Uterus (tissue), 4 donors: ENCODE results near the gene KLF8. TPM values are rescaled to one million over a fixed set of nuclear protein-coding genes. Genes with fewer than 3 reads are reported as not detected.
A peak's percentile ranks its signal among the peaks of the same experiment; 100 is the strongest.
"Not testable (repeated sequence)": the region's sequence is repeated elsewhere in the genome, so short reads cannot be mapped to it uniquely, and the experiment has no call there.

Experiments used
- DNase-seq, 2 donors: peaks; one replicate each; pipeline ENCODE4 v3.0.0-alpha.2; 2019 to 2020
- H3K27ac ChIP-seq, 2 donors: fragments of 200-600 bp; sonication (generic); 1 replicate in 1 of 2; 2 replicates in 1 of 2; pipeline ENCODE4 v1.5.1; 2016 to 2018
- H3K27me3 ChIP-seq, 2 donors: fragments of 200-600 bp; sonication (generic); one replicate each; pipeline ENCODE4 v1.5.1; 2018 to 2019; ENCODE audit warnings: control low read depth in 1 of 2
- H3K36me3 ChIP-seq, 2 donors: fragments of 200-600 bp; sonication (generic); one replicate each; pipeline ENCODE4 v1.5.1; 2019; ENCODE audit warnings: control low read depth in 1 of 2
- H3K4me1 ChIP-seq, 2 donors: fragments of 200-600 bp; sonication (generic); one replicate each; pipeline ENCODE4 v1.5.1; 2018 to 2019; ENCODE audit warnings: control low read depth in 1 of 2
- H3K4me3 ChIP-seq, 2 donors: fragments of 200-600 bp; sonication (generic); 1 replicate in 1 of 2; 2 replicates in 1 of 2; pipeline ENCODE4 v1.5.1; 2018 to 2019; ENCODE audit warnings: mild to moderate bottlenecking in 1 of 2
- H3K9me3 ChIP-seq, 2 donors: fragments of 200-600 bp; sonication (generic); one replicate each; pipeline ENCODE4 v1.5.1; 2019; ENCODE audit warnings: control low read depth in 1 of 2
- CTCF ChIP-seq, 4 experiments: fragments of 200-600 bp in 2 of 4; fragments of 450-650 bp in 2 of 4; sonication (generic) in 2 of 4; IDR thresholded peaks; one replicate each; pipeline ENCODE4 v1.5.1; 2016 to 2019; ENCODE audit warnings: antibody characterized with exemption in 4 of 4, mild to moderate bottlenecking in 2 of 4, moderate library complexity in 1 of 4
- POLR2A ChIP-seq, 2 donors: fragments of 450-650 bp; IDR thresholded peaks; one replicate each; pipeline ENCODE4 v1.6.1; 2016; ENCODE audit warnings: antibody characterized with exemption in 2 of 2, mild to moderate bottlenecking in 1 of 2, moderate library complexity in 1 of 2
- intact Hi-C: fragments of 100-400 bp; cut with DNase I; formaldehyde crosslinking; loops from one replicate; pipeline ENCODE4 v1.15.1; 2023; ENCODE audit warnings: low total_unique reads
- total RNA-seq, 4 donors: library from RNA; depleted of rRNA in 3 of 4; stranded (reverse); fragments of >200 nt in 3 of 4; gene quantifications; one replicate each; pipeline versions ENCODE4 v1.1.0 to v1.2.4, GENCODE V29; 2014 to 2023
- donor health status: DM: yes; HTN: yes; CAD: no.

KLF8 gene
- 10 to 100 TPM; 11.5 to 44.7 (median 27.6) TPM for total RNA-seq

DNA sequence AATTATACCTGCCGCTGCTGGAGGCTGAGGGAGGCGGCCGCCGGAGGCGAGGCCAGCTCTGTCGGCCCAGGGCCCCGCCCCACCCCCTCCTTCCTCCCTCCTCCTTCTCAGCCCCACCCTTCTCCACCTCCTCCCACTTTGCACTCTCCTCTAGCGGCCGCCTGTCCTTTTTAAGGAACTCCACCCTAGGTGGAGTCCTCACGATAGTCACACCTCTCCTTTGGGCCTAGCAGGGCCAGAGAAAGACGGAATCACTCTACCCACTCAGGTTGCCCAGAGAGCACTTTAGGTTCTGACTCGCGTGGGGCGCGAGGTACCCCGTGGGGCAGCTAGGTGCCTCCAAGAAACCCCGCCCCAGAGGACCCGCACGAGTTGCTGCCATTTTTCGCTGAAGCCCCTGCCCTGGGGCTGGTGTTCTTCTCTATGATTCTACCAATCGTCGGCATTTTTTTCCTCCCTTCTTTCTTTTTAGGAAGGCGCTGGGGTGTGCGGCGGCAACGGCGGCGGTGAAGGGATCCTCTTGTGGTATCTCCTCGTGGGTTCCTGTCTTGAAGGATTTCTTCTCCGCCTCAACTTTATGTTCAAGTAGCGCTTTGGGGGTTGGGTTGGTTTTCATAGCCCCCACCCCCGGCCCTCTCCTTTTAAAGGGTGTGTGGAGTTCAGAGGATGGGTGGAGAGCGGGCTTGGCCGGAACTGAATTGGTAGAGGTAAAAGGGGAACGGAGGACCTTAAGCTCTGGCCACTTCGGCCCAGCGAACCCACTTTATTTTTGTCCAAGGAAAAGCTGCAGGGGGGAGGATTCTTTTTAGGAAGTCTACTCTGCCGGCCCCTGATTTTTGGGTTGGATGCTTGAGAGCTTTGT, at the start of gene KLF8:
Gene KLF8, plus strand, starts transcription at position 136 of the 862 bp plus-strand sequence. CDS start 979 bp downstream, outside the sequence.
- H3K4me3 ChIP-seq: peak within 1 kb of the TSS; percentile 44 to 45
- peak; percentile 58 to 73 for DNase-seq
- no peaks in the 10 kb centered on the region for H3K9me3 ChIP-seq
- intact Hi-C loops: no loop called here
- no peaks in the 10 kb centered on the region for H3K36me3 ChIP-seq
- TF ChIP-seq CTCF (IDR thresholded peaks at IDR 0.05): no peak
- peak; percentile 36 to 59 for TF ChIP-seq POLR2A (IDR thresholded peaks at IDR 0.05)
- H3K4me1 ChIP-seq: no peaks in the 10 kb centered on the region
- H3K27me3 ChIP-seq: no peaks in the 10 kb centered on the region
- H3K27ac ChIP-seq: peak within 1 kb of the TSS; percentile 85 to 91

DNA sequence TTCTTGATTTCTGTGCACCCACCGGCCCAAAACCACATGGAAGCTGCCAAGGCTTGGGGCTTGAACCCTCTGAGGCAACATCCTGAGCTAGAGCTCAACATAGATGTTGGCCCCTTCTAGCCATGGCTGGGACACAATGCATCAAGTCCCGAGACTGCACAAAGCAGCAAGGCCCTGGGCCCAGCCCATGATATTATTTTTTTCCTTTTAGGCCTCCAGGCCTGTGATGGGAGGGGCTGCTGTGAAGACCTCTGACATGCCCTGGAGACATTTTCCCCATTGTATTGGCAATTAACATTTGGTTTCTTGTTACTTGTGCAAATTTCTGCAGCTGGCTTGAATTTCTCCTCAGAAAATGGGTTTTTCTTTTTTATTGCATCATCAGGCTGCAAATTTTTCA, 25.2 kb upstream of the KLF8 start:
- H3K27ac ChIP-seq, H3K4me1 ChIP-seq, intact Hi-C loops, H3K27me3 ChIP-seq, H3K4me3 ChIP-seq, DNase-seq, H3K36me3 ChIP-seq, H3K9me3 ChIP-seq: not testable (repeated sequence)

GRCh38 chrX:56211701-56212100, 20.5 kb upstream of the KLF8 start:
- Histone ChIP-seq H3K27me3 (no peaks in the 10 kb centered on the region), H3K27ac (no peak overlapping the region), H3K4me1 (no peaks in the 10 kb centered on the region), H3K9me3 (no peaks in the 10 kb centered on the region), H3K36me3 (no peaks in the 10 kb centered on the region), H3K4me3 (no peak overlapping the region)
- no peak for DNase-seq
- intact Hi-C loops: no loop called here
- TF ChIP-seq POLR2A (IDR thresholded peaks at IDR 0.05): no peak
- TF ChIP-seq CTCF (IDR thresholded peaks at IDR 0.05): no peak

GRCh38 chrX:56216332-56216731, 15.8 kb upstream of the KLF8 start:
- H3K4me3 ChIP-seq: no peak overlapping the region
- no peaks in the 10 kb centered on the region for H3K36me3 ChIP-seq
- no peaks in the 10 kb centered on the region for H3K27me3 ChIP-seq
- H3K27ac ChIP-seq: no peak overlapping the region
- H3K9me3 ChIP-seq: no peaks in the 10 kb centered on the region
- no peaks in the 10 kb centered on the region for H3K4me1 ChIP-seq
- DNase-seq: no peak
- intact Hi-C loops: no loop called here
- TF ChIP-seq POLR2A (IDR thresholded peaks at IDR 0.05) (no peak), CTCF (IDR thresholded peaks at IDR 0.05) (no peak)

DNA sequence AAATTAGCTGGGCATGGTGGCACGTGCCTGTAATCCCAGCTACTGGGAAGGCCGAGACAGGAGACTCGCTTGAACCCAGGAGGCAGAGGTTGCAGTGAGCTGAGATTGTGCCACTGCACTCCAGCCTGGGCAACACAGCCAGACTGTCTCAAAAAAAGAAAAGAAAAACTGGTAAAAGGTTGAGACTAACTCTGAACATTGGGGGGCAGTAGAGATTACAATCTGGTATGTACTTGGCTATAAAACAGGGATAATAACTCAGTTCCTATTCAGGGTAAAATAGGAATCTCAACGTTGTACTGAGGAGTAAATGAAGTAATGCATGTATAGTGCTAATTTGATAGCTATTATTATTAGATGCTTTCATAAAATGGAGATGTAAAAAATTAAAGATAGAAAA, 12.5 kb upstream of the KLF8 start:
- intact Hi-C loops: no loop called here
- peak in 3 of 4 experiments; percentile 16 to 39 (median 29) for TF ChIP-seq CTCF (IDR thresholded peaks at IDR 0.05)
- TF ChIP-seq POLR2A (IDR thresholded peaks at IDR 0.05): no peak

More for the DNA sequence above, 12.5 kb upstream of the KLF8 start:
- H3K9me3 ChIP-seq: no peaks in the 10 kb centered on the region
- DNase-seq: no peak
- no peaks in the 10 kb centered on the region for H3K27me3 ChIP-seq
- peak overlapping the region in 1 of 2 donors; percentile 7 for H3K27ac ChIP-seq
- no peaks in the 10 kb centered on the region for H3K36me3 ChIP-seq
- H3K4me3 ChIP-seq: no peak overlapping the region
- no peaks in the 10 kb centered on the region for H3K4me1 ChIP-seq
